HG02884 (cell line): ENCODE measurements around the gene RPL27.

Experiments
- ATAC-seq: cut with Tn5 transposase; IDR thresholded peaks from one replicate; pipeline ENCODE4 v1.9.1; 2021; ENCODE audit warnings: mild to moderate bottlenecking, moderate library complexity; ENCODE audit not compliant: unreplicated experiment

Gene RPL27

DNA sequence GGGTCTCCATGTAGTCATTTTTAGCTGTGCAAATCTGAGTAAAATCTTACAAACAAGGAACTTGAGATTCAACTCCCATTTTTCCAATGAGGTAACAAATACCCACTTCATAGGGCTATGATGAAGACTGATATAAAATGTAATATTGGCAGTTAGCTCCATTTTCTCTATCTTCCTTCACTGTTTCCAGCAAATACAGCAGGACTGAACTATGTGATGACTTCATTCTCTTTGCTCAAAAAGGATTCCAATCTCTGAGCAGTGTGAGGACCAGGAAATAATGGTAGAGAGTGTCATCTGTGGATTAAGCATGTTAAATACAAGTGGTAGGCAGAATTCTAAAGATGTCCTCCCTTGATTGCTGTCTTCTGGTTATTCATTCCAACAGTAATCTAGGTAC lies 45.1 kb downstream of the RPL27 start:
- no peak for ATAC-seq

GRCh38 chr17:43044024-43044423 lies 45.8 kb downstream of the RPL27 start:
- ATAC-seq, result no peak

- no peak for ATAC-seq
Measured at GRCh38 chr17:43051969-43052368, 53.8 kb downstream of the RPL27 start.
